PC-9 (cell line): ENCODE results near the gene NLRP12. TPM values are rescaled to one million over a fixed set of nuclear protein-coding genes. Genes with fewer than 3 reads are reported as not detected.

ENCODE experiments used
- Bru-seq: library from RNA; stranded (reverse); fragments of 400-500 nt; gene quantifications from one replicate; lab custom pipeline; 2021; lab: Mats Ljungman, UMichigan
- BruChase-seq, 2 experiments: library from RNA; stranded (reverse); fragments of 400-500 nt; gene quantifications; one replicate each; lab custom pipeline; 2021; lab: Mats Ljungman, UMichigan
- BruUV-seq: library from RNA; stranded (reverse); fragments of 400-500 nt; replicated peaks from 2 replicates; lab custom pipeline; 2021; lab: Mats Ljungman, UMichigan
- CTCF ChIA-PET: fragments of 300-600 bp; sonication (Branson Sonifier 250); formaldehyde crosslinking; loops from one replicate; lab custom pipeline; 2022; ENCODE audit warnings: antibody characterized with exemption; lab: Charles Lee
- POLR2A ChIA-PET: fragments of 300-600 bp; sonication (Branson Sonifier 250); formaldehyde crosslinking; loops from one replicate; lab custom pipeline; 2022; ENCODE audit warnings: antibody characterized with exemption; ENCODE audit not compliant: unreplicated experiment; lab: Charles Lee
- DNase-seq, 2 experiments: peaks; one replicate each; pipeline versions ENCODE4 v3.0.0 to v3.0.0-alpha.2; 2015 to 2022; ENCODE audit warnings: mixed read lengths in 1 of 2
- H2AFZ ChIP-seq: fragments of 200-600 bp; sonication (generic); 2 replicates; pipeline ENCODE4 v1.8.1; 2017; ENCODE audit warnings: antibody characterized with exemption
- H3F3A ChIP-seq: fragments of 200-600 bp; sonication (generic); 2 replicates; pipeline ENCODE4 v1.8.1; 2017; ENCODE audit warnings: antibody characterized with exemption, mild to moderate bottlenecking, low read depth; ENCODE audit not compliant: insufficient read depth
- H3K27ac ChIP-seq: fragments of 200-600 bp; sonication (generic); 2 replicates; pipeline ENCODE4 v1.6.1; 2016; ENCODE audit warnings: mixed run types
- H3K27me3 ChIP-seq: fragments of 200-600 bp; sonication (generic); 2 replicates; pipeline ENCODE4 v1.6.1; 2016; ENCODE audit warnings: low read depth, mixed run types; ENCODE audit not compliant: insufficient read depth
- H3K36me3 ChIP-seq: fragments of 200-600 bp; sonication (generic); 2 replicates; pipeline ENCODE4 v1.6.1; 2016; ENCODE audit warnings: low read depth, mixed run types
- H3K4me1 ChIP-seq: fragments of 200-600 bp; sonication (generic); replicated peaks from 2 replicates; pipeline ENCODE4 v1.6.1; 2016; ENCODE audit warnings: mixed run types; ENCODE audit not compliant: insufficient read depth
- H3K4me2 ChIP-seq: fragments of 200-600 bp; sonication (generic); 2 replicates; pipeline ENCODE4 v1.6.1; 2017; ENCODE audit warnings: mixed run types
- H3K4me3 ChIP-seq: fragments of 200-600 bp; sonication (generic); 2 replicates; pipeline ENCODE4 v1.6.1; 2016; ENCODE audit warnings: mixed run types
- H3K79me2 ChIP-seq: fragments of 200-600 bp; sonication (generic); 2 replicates; pipeline ENCODE4 v1.6.1; 2017; ENCODE audit warnings: low read depth, mixed run types
- H3K9me2 ChIP-seq: fragments of 200-600 bp; sonication (generic); 2 replicates; pipeline ENCODE4 v1.8.1; 2017; ENCODE audit warnings: mild to moderate bottlenecking; ENCODE audit not compliant: insufficient read depth
- H3K9me3 ChIP-seq: fragments of 200-600 bp; sonication (generic); 2 replicates; pipeline ENCODE4 v1.8.1; 2016; ENCODE audit warnings: low read depth; ENCODE audit not compliant: insufficient read depth
- H4K20me1 ChIP-seq: fragments of 200-600 bp; sonication (generic); 2 replicates; pipeline ENCODE4 v1.8.1; 2017; ENCODE audit not compliant: insufficient read depth
- EZH2 ChIP-seq: fragments of 200-600 bp; sonication (generic); IDR thresholded peaks from 2 replicates; pipeline ENCODE4 v1.8.0; 2017; ENCODE audit warnings: antibody characterized with exemption, low read depth
- intact Hi-C: fragments of 100-400 bp; cut with micrococcal nuclease; formaldehyde crosslinking; loops from one replicate; pipeline ENCODE4 v1.10.0; 2022; ENCODE audit not compliant: unreplicated experiment
- long read RNA-seq: library from polyadenylated mRNA; stranded (forward); transcript quantifications from one replicate; pipeline ENCODE4 v2.0.0, GENCODE V29; 2022
- total RNA-seq: library from RNA; stranded (reverse); gene quantifications from 2 replicates; pipeline ENCODE4 v1.2.3, GENCODE V29; 2021
- TF ChIP-seq, protein P1 (sequence below): fragments of 200-600 bp; sonication (generic); conservative IDR thresholded peaks from 2 replicates; pipeline ENCODE4 v1.6.1; 2017; ENCODE audit warnings: mixed run types, antibody characterized with exemption, mild to moderate bottlenecking, moderate library complexity

NLRP12 gene, protein sequence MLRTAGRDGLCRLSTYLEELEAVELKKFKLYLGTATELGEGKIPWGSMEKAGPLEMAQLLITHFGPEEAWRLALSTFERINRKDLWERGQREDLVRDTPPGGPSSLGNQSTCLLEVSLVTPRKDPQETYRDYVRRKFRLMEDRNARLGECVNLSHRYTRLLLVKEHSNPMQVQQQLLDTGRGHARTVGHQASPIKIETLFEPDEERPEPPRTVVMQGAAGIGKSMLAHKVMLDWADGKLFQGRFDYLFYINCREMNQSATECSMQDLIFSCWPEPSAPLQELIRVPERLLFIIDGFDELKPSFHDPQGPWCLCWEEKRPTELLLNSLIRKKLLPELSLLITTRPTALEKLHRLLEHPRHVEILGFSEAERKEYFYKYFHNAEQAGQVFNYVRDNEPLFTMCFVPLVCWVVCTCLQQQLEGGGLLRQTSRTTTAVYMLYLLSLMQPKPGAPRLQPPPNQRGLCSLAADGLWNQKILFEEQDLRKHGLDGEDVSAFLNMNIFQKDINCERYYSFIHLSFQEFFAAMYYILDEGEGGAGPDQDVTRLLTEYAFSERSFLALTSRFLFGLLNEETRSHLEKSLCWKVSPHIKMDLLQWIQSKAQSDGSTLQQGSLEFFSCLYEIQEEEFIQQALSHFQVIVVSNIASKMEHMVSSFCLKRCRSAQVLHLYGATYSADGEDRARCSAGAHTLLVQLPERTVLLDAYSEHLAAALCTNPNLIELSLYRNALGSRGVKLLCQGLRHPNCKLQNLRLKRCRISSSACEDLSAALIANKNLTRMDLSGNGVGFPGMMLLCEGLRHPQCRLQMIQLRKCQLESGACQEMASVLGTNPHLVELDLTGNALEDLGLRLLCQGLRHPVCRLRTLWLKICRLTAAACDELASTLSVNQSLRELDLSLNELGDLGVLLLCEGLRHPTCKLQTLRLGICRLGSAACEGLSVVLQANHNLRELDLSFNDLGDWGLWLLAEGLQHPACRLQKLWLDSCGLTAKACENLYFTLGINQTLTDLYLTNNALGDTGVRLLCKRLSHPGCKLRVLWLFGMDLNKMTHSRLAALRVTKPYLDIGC
- total RNA-seq: 0.20 and 0.37 TPM in 2 replicates
- Bru-seq, nascent RNA: percentile 17 among the genes with signal in this experiment
- percentile 13 among the genes with signal in this experiment for BruChase-seq, experiment 1, labeled RNA remaining after a 2-hour chase
- percentile 10 among the genes with signal in this experiment for BruChase-seq, experiment 2, labeled RNA remaining after a 6-hour chase
- long read RNA-seq: 0 reads

DNA sequence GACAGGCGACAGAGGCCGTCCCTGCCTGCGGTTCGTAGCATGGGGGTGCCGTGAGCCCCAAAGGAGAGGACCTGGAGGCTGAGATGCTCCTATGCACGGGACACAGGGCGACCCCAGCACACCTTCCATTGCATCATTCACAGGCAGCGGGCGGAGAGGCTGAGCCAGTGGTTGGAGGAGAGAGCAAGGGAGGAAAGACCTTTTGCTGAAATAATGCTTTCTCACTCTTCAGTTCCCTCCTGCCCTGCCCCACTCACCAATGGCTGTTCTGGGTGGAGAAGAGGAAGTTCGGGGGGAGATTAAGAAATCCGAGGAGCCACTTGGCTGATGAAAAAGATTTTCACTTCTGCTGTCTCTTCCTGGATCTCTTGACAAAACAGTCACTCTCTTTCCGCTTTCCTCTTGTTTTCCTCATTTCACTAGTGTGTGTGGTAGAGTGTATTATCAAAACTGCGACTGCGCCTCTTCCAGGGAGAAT, at the start of gene NLRP12:
Gene NLRP12 (minus strand): TSS at position 181 of the 478 bp plus-strand sequence. CDS start 140 bp downstream, at position 41.
- Histone ChIP-seq H3K9me2 (no peaks in the 10 kb centered on the region), H4K20me1 (no peaks in the 10 kb centered on the region), H3F3A (peaks cover 16% of the 10 kb centered on the region), H3K9me3 (no peaks in the 10 kb centered on the region), H3K4me3 (no peak within 1 kb of the TSS), H3K36me3 (no peaks in the 10 kb centered on the region), H3K4me1 (peaks cover 12% of the 10 kb centered on the region), H2AFZ (no peak within 1 kb of the TSS), H3K27me3 (no peaks in the 10 kb centered on the region), H3K4me2 (peak within 1 kb of the TSS; percentile 14), H3K79me2 (no peaks in the 10 kb centered on the region), H3K27ac (no peak within 1 kb of the TSS)
- POLR2A ChIA-PET: interaction anchor here (0.6 to 0.7 kb wide), 2 partner anchors 31 to 656 kb away, joined by 3 read pairs; no protein-coding TSS in a partner anchor
- DNase-seq: no peak
- no peak for TF ChIP-seq EZH2
- TF ChIP-seq, protein P1, sequence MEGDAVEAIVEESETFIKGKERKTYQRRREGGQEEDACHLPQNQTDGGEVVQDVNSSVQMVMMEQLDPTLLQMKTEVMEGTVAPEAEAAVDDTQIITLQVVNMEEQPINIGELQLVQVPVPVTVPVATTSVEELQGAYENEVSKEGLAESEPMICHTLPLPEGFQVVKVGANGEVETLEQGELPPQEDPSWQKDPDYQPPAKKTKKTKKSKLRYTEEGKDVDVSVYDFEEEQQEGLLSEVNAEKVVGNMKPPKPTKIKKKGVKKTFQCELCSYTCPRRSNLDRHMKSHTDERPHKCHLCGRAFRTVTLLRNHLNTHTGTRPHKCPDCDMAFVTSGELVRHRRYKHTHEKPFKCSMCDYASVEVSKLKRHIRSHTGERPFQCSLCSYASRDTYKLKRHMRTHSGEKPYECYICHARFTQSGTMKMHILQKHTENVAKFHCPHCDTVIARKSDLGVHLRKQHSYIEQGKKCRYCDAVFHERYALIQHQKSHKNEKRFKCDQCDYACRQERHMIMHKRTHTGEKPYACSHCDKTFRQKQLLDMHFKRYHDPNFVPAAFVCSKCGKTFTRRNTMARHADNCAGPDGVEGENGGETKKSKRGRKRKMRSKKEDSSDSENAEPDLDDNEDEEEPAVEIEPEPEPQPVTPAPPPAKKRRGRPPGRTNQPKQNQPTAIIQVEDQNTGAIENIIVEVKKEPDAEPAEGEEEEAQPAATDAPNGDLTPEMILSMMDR: no peak
- intact Hi-C loops: no loop called here
- CTCF ChIA-PET: no interaction called here
- BruUV-seq: no TSS peak

DNA sequence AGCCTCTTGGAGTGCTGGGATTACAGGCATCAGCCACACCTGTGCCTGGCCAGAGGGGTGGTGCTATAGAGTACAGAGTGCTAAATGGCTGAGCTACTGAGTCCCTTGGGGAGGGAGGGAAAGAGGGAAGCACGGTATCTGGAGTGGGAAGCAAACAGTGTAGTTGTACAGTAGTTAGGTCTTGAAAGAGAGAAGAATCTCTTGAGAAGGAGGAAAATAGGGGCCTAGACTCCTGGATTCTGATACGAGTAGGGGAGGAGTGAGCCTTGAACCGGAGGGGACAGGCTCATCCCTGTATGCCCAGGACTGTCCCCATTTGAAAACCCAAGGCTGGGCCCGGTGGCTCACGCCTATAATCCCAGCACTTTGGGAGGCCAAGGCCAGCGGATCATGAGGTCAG, 48.6 kb upstream of the NLRP12 start:
- DNase-seq: peak in 1 of 2 experiments; percentile 36
- peaks cover 30% of the 10 kb centered on the region for H3K79me2 ChIP-seq
- intact Hi-C loops: no loop called here

More for the DNA sequence above, 48.6 kb upstream of the NLRP12 start:
- no peaks in the 10 kb centered on the region for H3K4me1 ChIP-seq
- H3F3A ChIP-seq: peaks cover 62% of the 10 kb centered on the region
- H4K20me1 ChIP-seq: peaks cover 10% of the 10 kb centered on the region; the same call in 1 of the 2 replicates
- H3K9me2 ChIP-seq: no peaks in the 10 kb centered on the region
- H3K36me3 ChIP-seq: peaks cover 25% of the 10 kb centered on the region
- TF ChIP-seq EZH2: no peak
- TF ChIP-seq, protein P1: no peak
- no peaks in the 10 kb centered on the region for H3K27me3 ChIP-seq
- no peak overlapping the region for H2AFZ ChIP-seq
- no peak overlapping the region for H3K4me3 ChIP-seq
- H3K27ac ChIP-seq: no peak overlapping the region
- BruUV-seq: no TSS peak
- ChIA-PET POLR2A (interaction anchor here (0.6 kb wide), 2 partner anchors 10 to 32 kb away, joined by 4 read pairs; no protein-coding TSS in a partner anchor), CTCF (no interaction called here)
- no peak overlapping the region for H3K4me2 ChIP-seq
- no peaks in the 10 kb centered on the region for H3K9me3 ChIP-seq
